ENCODE data around the gene TMEM117. TPM values are rescaled to one million over a fixed set of nuclear protein-coding genes. Genes with fewer than 3 reads are reported as not detected.
A peak's percentile ranks its signal among the peaks of the same experiment; 100 is the strongest.

Gene TMEM117
- total RNA-seq, 1 donor, result 22.4 TPM

DNA sequence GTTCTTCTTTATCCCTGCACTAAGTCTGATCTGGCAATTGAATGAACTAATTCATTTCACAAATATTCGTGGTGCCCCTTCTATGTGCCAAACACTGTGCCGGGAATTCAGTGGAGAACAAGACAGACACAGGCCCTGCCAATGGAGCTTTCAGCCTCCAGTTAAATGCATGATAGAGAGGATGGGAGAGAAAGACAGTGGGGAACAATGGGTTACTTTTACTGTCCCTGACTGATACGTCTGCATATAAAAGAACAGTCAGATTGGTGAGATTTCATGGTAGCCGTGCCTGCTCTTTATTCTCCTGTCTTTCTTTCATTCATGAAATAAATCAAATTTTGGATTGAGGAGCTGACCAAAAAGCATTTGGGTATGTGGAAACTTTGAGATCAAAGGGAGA, 78.5 kb downstream of the TMEM117 start:
- Histone ChIP-seq H3K27me3 (ENCODE audit: insufficient read depth, low read length) (no peaks in the 10 kb centered on the region), H3K4me2 (ENCODE audit: insufficient read depth, low read length) (no peak overlapping the region), H4K20me1 (ENCODE audit: insufficient read depth, low read length) (no peaks in the 10 kb centered on the region), H3K4me1 (ENCODE audit: insufficient read depth, low read length) (no peaks in the 10 kb centered on the region), H3K4me3 (ENCODE audit: insufficient read depth, low read length) (no peak overlapping the region), H3K27ac (ENCODE audit: low read depth, low read length) (no peak overlapping the region), H3K9me3 (ENCODE audit: low read depth, low read length) (no peaks in the 10 kb centered on the region), H3K79me2 (ENCODE audit: insufficient read depth, low read length) (no peaks in the 10 kb centered on the region), H2AFZ (ENCODE audit: low read length) (no peak overlapping the region), H3K36me3 (ENCODE audit: insufficient read depth, low read length) (no peaks in the 10 kb centered on the region)
- no peak for TF ChIP-seq CTCF (IDR thresholded peaks at IDR 0.05; ENCODE audit: extremely low read depth, low read depth, low read length)
- no peak for DNase-seq (ENCODE audit: insufficient read length, low spot score, missing footprints)

DNA sequence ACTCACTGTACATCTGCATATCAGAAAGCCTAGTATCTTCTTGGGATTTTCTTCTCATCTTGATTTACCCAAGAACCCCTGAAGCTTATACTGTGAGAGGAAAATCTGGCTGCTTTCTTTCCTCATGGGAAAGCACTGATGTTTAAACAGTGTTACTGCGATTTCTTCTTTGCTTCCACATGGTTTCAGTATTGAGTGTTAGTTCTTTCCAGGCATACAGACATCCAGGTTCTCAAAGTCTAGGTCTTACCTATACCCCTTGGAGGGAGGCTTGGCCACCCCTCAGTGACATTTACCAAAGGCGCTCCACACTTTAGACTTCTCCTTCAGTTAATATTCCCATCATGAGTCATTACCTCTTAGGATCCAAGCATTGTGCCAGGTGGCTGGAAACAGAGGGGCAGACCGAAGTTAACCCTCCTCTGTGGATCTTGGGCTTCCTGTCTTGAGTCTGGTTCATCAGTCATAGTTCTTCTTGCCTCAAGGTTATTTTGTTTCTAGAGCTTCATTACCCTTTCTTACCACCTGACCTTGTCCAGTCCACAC, 79.1 kb downstream of the TMEM117 start:
- no peaks in the 10 kb centered on the region for H3K27me3 ChIP-seq (ENCODE audit: insufficient read depth, low read length)
- H3K4me3 ChIP-seq (ENCODE audit: insufficient read depth, low read length), result no peak overlapping the region
- H2AFZ ChIP-seq (ENCODE audit: low read length), result no peak overlapping the region
- peak; percentile 9 for TF ChIP-seq CTCF (IDR thresholded peaks at IDR 0.05; ENCODE audit: extremely low read depth, low read depth, low read length)
- H4K20me1 ChIP-seq (ENCODE audit: insufficient read depth, low read length), result no peaks in the 10 kb centered on the region
- no peaks in the 10 kb centered on the region for H3K4me1 ChIP-seq (ENCODE audit: insufficient read depth, low read length)
- no peak overlapping the region for H3K4me2 ChIP-seq (ENCODE audit: insufficient read depth, low read length)
- H3K79me2 ChIP-seq (ENCODE audit: insufficient read depth, low read length), result no peaks in the 10 kb centered on the region
- H3K9me3 ChIP-seq (ENCODE audit: low read depth, low read length), result no peaks in the 10 kb centered on the region
- no peak for DNase-seq (ENCODE audit: insufficient read length, low spot score, missing footprints)
- no peaks in the 10 kb centered on the region for H3K36me3 ChIP-seq (ENCODE audit: insufficient read depth, low read length)
- no peak overlapping the region for H3K27ac ChIP-seq (ENCODE audit: low read depth, low read length)

GRCh38 chr12:43917896-43918295, 82.0 kb downstream of the TMEM117 start:
- no peak overlapping the region for H3K4me2 ChIP-seq (ENCODE audit: insufficient read depth, low read length)
- no peaks in the 10 kb centered on the region for H3K27me3 ChIP-seq (ENCODE audit: insufficient read depth, low read length)
- TF ChIP-seq CTCF (IDR thresholded peaks at IDR 0.05; ENCODE audit: extremely low read depth, low read depth, low read length), result no peak
- no peak overlapping the region for H3K27ac ChIP-seq (ENCODE audit: low read depth, low read length)
- H3K79me2 ChIP-seq (ENCODE audit: insufficient read depth, low read length), result no peaks in the 10 kb centered on the region
- H3K9me3 ChIP-seq (ENCODE audit: low read depth, low read length), result no peaks in the 10 kb centered on the region
- H3K4me3 ChIP-seq (ENCODE audit: insufficient read depth, low read length), result no peak overlapping the region
- no peak overlapping the region for H2AFZ ChIP-seq (ENCODE audit: low read length)
- peaks cover 4% of the 10 kb centered on the region for H3K4me1 ChIP-seq (ENCODE audit: insufficient read depth, low read length)
- H4K20me1 ChIP-seq (ENCODE audit: insufficient read depth, low read length), result no peaks in the 10 kb centered on the region
- DNase-seq (ENCODE audit: insufficient read length, low spot score, missing footprints), result no peak
- H3K36me3 ChIP-seq (ENCODE audit: insufficient read depth, low read length), result no peaks in the 10 kb centered on the region

GRCh38 chr12:43921666-43922337, 85.9 kb downstream of the TMEM117 start:
- Histone ChIP-seq H3K9me3 (ENCODE audit: low read depth, low read length) (no peaks in the 10 kb centered on the region), H3K4me1 (ENCODE audit: insufficient read depth, low read length) (peaks cover 4% of the 10 kb centered on the region), H3K4me2 (ENCODE audit: insufficient read depth, low read length) (no peak overlapping the region), H3K27ac (ENCODE audit: low read depth, low read length) (no peak overlapping the region), H3K4me3 (ENCODE audit: insufficient read depth, low read length) (no peak overlapping the region), H4K20me1 (ENCODE audit: insufficient read depth, low read length) (no peaks in the 10 kb centered on the region), H3K27me3 (ENCODE audit: insufficient read depth, low read length) (no peaks in the 10 kb centered on the region), H2AFZ (ENCODE audit: low read length) (no peak overlapping the region), H3K79me2 (ENCODE audit: insufficient read depth, low read length) (no peaks in the 10 kb centered on the region), H3K36me3 (ENCODE audit: insufficient read depth, low read length) (no peaks in the 10 kb centered on the region)
- DNase-seq (ENCODE audit: insufficient read length, low spot score, missing footprints), result no peak
- TF ChIP-seq CTCF (IDR thresholded peaks at IDR 0.05; ENCODE audit: extremely low read depth, low read depth, low read length), result no peak

Measured in osteoblast (primary cell).